Liver (tissue), 3 donors: ENCODE results near the gene LBP.

Experiments used
- GABPA ChIP-seq, 2 donors: IDR thresholded peaks in 1 of 2; conservative IDR thresholded peaks in 1 of 2; 2 replicates each; pipeline ENCODE4 v1.6.1; 2016; ENCODE audit warnings: antibody characterized with exemption in 2 of 2, mild to moderate bottlenecking in 1 of 2, moderate library complexity in 1 of 2
- HNF4G ChIP-seq: IDR thresholded peaks from 2 replicates; pipeline ENCODE4 v1.6.1; 2016; ENCODE audit warnings: antibody characterized with exemption
- RAD21 ChIP-seq, 2 donors: IDR thresholded peaks; 2 replicates each; pipeline ENCODE4 v1.6.1; 2016; ENCODE audit warnings: antibody characterized with exemption in 2 of 2, mild to moderate bottlenecking in 2 of 2
- RXRA ChIP-seq, 2 donors: IDR thresholded peaks; 2 replicates each; pipeline ENCODE4 v1.6.1; 2017 to 2018; ENCODE audit warnings: antibody characterized with exemption in 2 of 2, mild to moderate bottlenecking in 1 of 2
- TAF1 ChIP-seq: conservative IDR thresholded peaks from 2 replicates; pipeline ENCODE4 v1.6.1; 2016; ENCODE audit warnings: antibody characterized with exemption, mild to moderate bottlenecking
- YY1 ChIP-seq: IDR thresholded peaks from 2 replicates; pipeline ENCODE4 v1.6.1; 2016; ENCODE audit warnings: antibody characterized with exemption, mild to moderate bottlenecking
- TF ChIP-seq, protein P1 (sequence below): fragments of 150-350 bp; IDR thresholded peaks from 2 replicates; pipeline ENCODE4 v1.5.1; 2017; ENCODE audit warnings: improper control_type of control experiment, low read depth, low read length; ENCODE audit not compliant: missing input control
- TF ChIP-seq, protein P2 (sequence below): IDR thresholded peaks from 2 replicates; pipeline ENCODE4 v1.6.1; 2016; ENCODE audit warnings: antibody characterized with exemption
- TF ChIP-seq, protein P3 (sequence below): IDR thresholded peaks from 2 replicates; pipeline ENCODE4 v1.6.1; 2016; ENCODE audit warnings: antibody characterized with exemption, mild to moderate bottlenecking
- donor health status: healthy.
- donor health status: healthy.

DNA sequence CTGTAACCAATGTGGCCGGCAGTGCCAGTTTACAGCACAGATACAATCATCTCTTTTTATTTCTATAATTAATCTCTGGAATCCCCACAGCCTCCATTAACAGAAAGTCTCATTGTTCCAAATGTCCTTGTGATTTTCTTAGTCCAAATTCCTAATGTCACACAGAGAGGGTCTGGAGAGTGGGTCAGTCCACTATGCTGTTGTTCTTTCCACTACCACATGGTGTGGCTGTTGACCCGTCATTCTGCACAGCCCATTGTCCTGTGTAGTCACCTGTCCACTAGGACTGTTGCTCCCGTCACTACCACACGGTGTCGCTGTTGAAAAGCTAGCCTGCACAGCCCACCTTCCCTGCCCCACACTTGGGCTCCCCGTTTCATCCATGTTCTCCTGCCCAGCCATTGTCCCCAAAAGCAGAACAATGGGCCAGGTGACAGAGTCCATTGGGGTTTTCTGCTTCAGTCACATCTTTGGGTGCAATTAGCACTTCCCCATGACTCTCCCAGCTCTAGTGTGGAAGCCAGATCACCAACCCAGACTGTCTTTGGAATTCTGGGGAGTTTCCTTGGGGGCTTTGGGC lies 8.6 kb upstream of the LBP start:
- no peak for TF ChIP-seq YY1
- TF ChIP-seq, protein P1, sequence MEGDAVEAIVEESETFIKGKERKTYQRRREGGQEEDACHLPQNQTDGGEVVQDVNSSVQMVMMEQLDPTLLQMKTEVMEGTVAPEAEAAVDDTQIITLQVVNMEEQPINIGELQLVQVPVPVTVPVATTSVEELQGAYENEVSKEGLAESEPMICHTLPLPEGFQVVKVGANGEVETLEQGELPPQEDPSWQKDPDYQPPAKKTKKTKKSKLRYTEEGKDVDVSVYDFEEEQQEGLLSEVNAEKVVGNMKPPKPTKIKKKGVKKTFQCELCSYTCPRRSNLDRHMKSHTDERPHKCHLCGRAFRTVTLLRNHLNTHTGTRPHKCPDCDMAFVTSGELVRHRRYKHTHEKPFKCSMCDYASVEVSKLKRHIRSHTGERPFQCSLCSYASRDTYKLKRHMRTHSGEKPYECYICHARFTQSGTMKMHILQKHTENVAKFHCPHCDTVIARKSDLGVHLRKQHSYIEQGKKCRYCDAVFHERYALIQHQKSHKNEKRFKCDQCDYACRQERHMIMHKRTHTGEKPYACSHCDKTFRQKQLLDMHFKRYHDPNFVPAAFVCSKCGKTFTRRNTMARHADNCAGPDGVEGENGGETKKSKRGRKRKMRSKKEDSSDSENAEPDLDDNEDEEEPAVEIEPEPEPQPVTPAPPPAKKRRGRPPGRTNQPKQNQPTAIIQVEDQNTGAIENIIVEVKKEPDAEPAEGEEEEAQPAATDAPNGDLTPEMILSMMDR, result peak; percentile 95
- TF ChIP-seq RAD21 (IDR thresholded peaks at IDR 0.05), result peak; percentile 92 to 97
- TF ChIP-seq TAF1, result no peak
- TF ChIP-seq, protein P2, sequence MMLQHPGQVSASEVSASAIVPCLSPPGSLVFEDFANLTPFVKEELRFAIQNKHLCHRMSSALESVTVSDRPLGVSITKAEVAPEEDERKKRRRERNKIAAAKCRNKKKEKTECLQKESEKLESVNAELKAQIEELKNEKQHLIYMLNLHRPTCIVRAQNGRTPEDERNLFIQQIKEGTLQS, result no peak
- TF ChIP-seq, protein P3, sequence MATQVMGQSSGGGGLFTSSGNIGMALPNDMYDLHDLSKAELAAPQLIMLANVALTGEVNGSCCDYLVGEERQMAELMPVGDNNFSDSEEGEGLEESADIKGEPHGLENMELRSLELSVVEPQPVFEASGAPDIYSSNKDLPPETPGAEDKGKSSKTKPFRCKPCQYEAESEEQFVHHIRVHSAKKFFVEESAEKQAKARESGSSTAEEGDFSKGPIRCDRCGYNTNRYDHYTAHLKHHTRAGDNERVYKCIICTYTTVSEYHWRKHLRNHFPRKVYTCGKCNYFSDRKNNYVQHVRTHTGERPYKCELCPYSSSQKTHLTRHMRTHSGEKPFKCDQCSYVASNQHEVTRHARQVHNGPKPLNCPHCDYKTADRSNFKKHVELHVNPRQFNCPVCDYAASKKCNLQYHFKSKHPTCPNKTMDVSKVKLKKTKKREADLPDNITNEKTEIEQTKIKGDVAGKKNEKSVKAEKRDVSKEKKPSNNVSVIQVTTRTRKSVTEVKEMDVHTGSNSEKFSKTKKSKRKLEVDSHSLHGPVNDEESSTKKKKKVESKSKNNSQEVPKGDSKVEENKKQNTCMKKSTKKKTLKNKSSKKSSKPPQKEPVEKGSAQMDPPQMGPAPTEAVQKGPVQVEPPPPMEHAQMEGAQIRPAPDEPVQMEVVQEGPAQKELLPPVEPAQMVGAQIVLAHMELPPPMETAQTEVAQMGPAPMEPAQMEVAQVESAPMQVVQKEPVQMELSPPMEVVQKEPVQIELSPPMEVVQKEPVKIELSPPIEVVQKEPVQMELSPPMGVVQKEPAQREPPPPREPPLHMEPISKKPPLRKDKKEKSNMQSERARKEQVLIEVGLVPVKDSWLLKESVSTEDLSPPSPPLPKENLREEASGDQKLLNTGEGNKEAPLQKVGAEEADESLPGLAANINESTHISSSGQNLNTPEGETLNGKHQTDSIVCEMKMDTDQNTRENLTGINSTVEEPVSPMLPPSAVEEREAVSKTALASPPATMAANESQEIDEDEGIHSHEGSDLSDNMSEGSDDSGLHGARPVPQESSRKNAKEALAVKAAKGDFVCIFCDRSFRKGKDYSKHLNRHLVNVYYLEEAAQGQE, result no peak
- no peak for TF ChIP-seq GABPA (IDR thresholded peaks at IDR 0.05 in 1 of 2, conservative IDR thresholded peaks at IDR 0.05 in 1 of 2)
- peak in 1 of 2 donors; percentile 25 for TF ChIP-seq RXRA (IDR thresholded peaks at IDR 0.05)
- TF ChIP-seq HNF4G, result no peak
